Esophagus squamous epithelium (tissue), 5 donors: ENCODE data around the gene USP6. TPM values are rescaled to one million over a fixed set of nuclear protein-coding genes. Genes with fewer than 3 reads are reported as not detected.
"Not testable (repeated sequence)": the region's sequence is repeated elsewhere in the genome, so short reads cannot be mapped to it uniquely, and the experiment has no call there.

Experiments
- DNase-seq: peaks from one replicate; lab custom pipeline; 2025; lab: John Stamatoyannopoulos, UW
- H3K27ac ChIP-seq, 4 donors: fragments of 200-600 bp; sonication (generic); one replicate each; pipeline ENCODE4 v1.5.1; 2016 to 2019; ENCODE audit warnings: mild to moderate bottlenecking in 1 of 4
- H3K27me3 ChIP-seq, 4 donors: fragments of 200-600 bp; sonication (generic); 1 replicate in 3 of 4; 2 replicates in 1 of 4; pipeline versions ENCODE4 v1.5.1 to v1.6.0; 2017 to 2021; ENCODE audit warnings: antibody characterized with exemption in 1 of 4
- H3K36me3 ChIP-seq, 3 donors: fragments of 200-600 bp; sonication (generic); one replicate each; pipeline ENCODE4 v1.5.1; 2016 to 2019
- H3K4me1 ChIP-seq, 3 donors: fragments of 200-600 bp; sonication (generic); one replicate each; pipeline ENCODE4 v1.5.1; 2017 to 2019
- H3K4me3 ChIP-seq, 4 donors: fragments of 200-600 bp; sonication (generic); 1 replicate in 3 of 4; 2 replicates in 1 of 4; pipeline ENCODE4 v1.5.1; 2016 to 2019; ENCODE audit warnings: mild to moderate bottlenecking in 2 of 4, moderate library complexity in 1 of 4
- H3K9me3 ChIP-seq, 3 donors: fragments of 200-600 bp; sonication (generic); one replicate each; pipeline ENCODE4 v1.5.1; 2016 to 2019
- CTCF ChIP-seq, 6 experiments: fragments of 450-650 bp in 4 of 6; fragments of 200-600 bp in 2 of 6; sonication (generic) in 2 of 6; IDR thresholded peaks; one replicate each; pipeline ENCODE4 v1.5.1; 2016 to 2019; ENCODE audit warnings: antibody characterized with exemption in 6 of 6, mild to moderate bottlenecking in 4 of 6, moderate library complexity in 4 of 6
- POLR2A ChIP-seq, 4 donors: fragments of 450-650 bp; IDR thresholded peaks; one replicate each; pipeline ENCODE4 v1.6.1; 2017; ENCODE audit warnings: antibody characterized with exemption in 4 of 4, mild to moderate bottlenecking in 4 of 4, moderate library complexity in 3 of 4
- WGBS, 2 donors: methylation state at CpG; one replicate each; pipeline ENCODE4 v1.1.5; 2018; 5-methylcytosine and 5-hydroxymethylcytosine counted together
- intact Hi-C: fragments of 100-400 bp; cut with DNase I; formaldehyde crosslinking; loops from one replicate; pipeline ENCODE4 v1.15.0; 2022
- total RNA-seq, 4 donors: library from RNA; depleted of rRNA; stranded (reverse); fragments of >200 nt; gene quantifications; one replicate each; pipeline ENCODE4 v1.1.0, GENCODE V29; 2016
- donor health status: DM: yes; HTN: yes; CAD: no.

USP6 gene
- total RNA-seq, 4 donors from 2014 or later: under 0.01 to 0.09 TPM; not detected in 2

- Histone ChIP-seq H3K4me3 (no peak overlapping the region), H3K4me1 (no peaks in the 10 kb centered on the region), H3K27me3 (no peaks in the 10 kb centered on the region), H3K9me3 (no peaks in the 10 kb centered on the region), H3K27ac (no peak overlapping the region), H3K36me3 (no peaks in the 10 kb centered on the region)
- intact Hi-C loops: no loop called here
- WGBS, 2 donors: 90 to 100% methylated on average over 3 to 7 of the region's 24 CpGs
- DNase-seq: no peak
- no peak for TF ChIP-seq CTCF (IDR thresholded peaks at IDR 0.05)
- no peak for TF ChIP-seq POLR2A (IDR thresholded peaks at IDR 0.05)
Measured at GRCh38 chr17:5138616-5139457, 23.0 kb downstream of the USP6 start.

GRCh38 chr17:5139458-5139732 is 23.6 kb downstream of the USP6 start:
- WGBS, 2 donors: 80% methylated on average over 2 of the region's 5 CpGs; no CpG with 5 or more reads in 1 of the 2 donors

GRCh38 chr17:5142877-5143276 is 27.0 kb downstream of the USP6 start:
- H3K27ac ChIP-seq, H3K36me3 ChIP-seq, H3K9me3 ChIP-seq, H3K27me3 ChIP-seq, DNase-seq, intact Hi-C loops, H3K4me1 ChIP-seq, H3K4me3 ChIP-seq: not testable (repeated sequence)
- WGBS, 2 donors: 100% methylated on average over 2 of the region's 18 CpGs; no CpG with 5 or more reads in 1 of the 2 donors

More at GRCh38 chr17:5139458-5139732, 23.6 kb downstream of the USP6 start:
- H3K4me1 ChIP-seq: no peaks in the 10 kb centered on the region
- H3K27me3 ChIP-seq: no peaks in the 10 kb centered on the region
- no peak overlapping the region for H3K27ac ChIP-seq
- H3K4me3 ChIP-seq: no peak overlapping the region
- no peaks in the 10 kb centered on the region for H3K9me3 ChIP-seq
- H3K36me3 ChIP-seq: no peaks in the 10 kb centered on the region
- no peak for TF ChIP-seq CTCF (IDR thresholded peaks at IDR 0.05)
- no peak for TF ChIP-seq POLR2A (IDR thresholded peaks at IDR 0.05)
- DNase-seq: no peak
- intact Hi-C loops: no loop called here

GRCh38 chr17:5146122-5146521 is 30.3 kb downstream of the USP6 start:
- 26 to 50% methylated on average over 1 of the region's 1 CpG for WGBS, 2 donors
- H3K36me3 ChIP-seq, H3K27ac ChIP-seq, DNase-seq, intact Hi-C loops, H3K4me1 ChIP-seq, H3K4me3 ChIP-seq, H3K9me3 ChIP-seq: not testable (repeated sequence)
- peaks cover 0 to 26% (median 0%) of the 10 kb centered on the region in 4 donors for H3K27me3 ChIP-seq

- intact Hi-C loops, H3K9me3 ChIP-seq, DNase-seq, H3K27ac ChIP-seq, H3K4me1 ChIP-seq, H3K36me3 ChIP-seq, H3K4me3 ChIP-seq: not testable (repeated sequence)
- peaks cover 0 to 13% (median 0%) of the 10 kb centered on the region in 4 donors for H3K27me3 ChIP-seq
- 56 to 88% methylated on average over 1 of the region's 1 CpG for WGBS, 2 donors
Measured at GRCh38 chr17:5160702-5161101, 44.9 kb downstream of the USP6 start.

GRCh38 chr17:5161793-5162192 is 46.0 kb downstream of the USP6 start:
- DNase-seq, intact Hi-C loops, H3K9me3 ChIP-seq, H3K27ac ChIP-seq, H3K4me3 ChIP-seq, H3K4me1 ChIP-seq, H3K36me3 ChIP-seq: not testable (repeated sequence)
- peaks cover 0 to 13% (median 0%) of the 10 kb centered on the region in 4 donors for H3K27me3 ChIP-seq
- 68 to 88% methylated on average over 3 of the region's 3 CpGs for WGBS, 2 donors

GRCh38 chr17:5164436-5164835 is 48.6 kb downstream of the USP6 start:
- H3K27ac ChIP-seq: no peak overlapping the region
- no peak overlapping the region for H3K4me3 ChIP-seq
- TF ChIP-seq POLR2A (IDR thresholded peaks at IDR 0.05): no peak
- no peak for TF ChIP-seq CTCF (IDR thresholded peaks at IDR 0.05)
- DNase-seq: no peak
- no peaks in the 10 kb centered on the region for H3K36me3 ChIP-seq
- 61 to 74% methylated on average over 6 of the region's 6 CpGs for WGBS, 2 donors
- no peaks in the 10 kb centered on the region for H3K4me1 ChIP-seq
- H3K9me3 ChIP-seq: no peaks in the 10 kb centered on the region
- intact Hi-C loops: no loop called here
- H3K27me3 ChIP-seq: peaks cover 0 to 7% (median 0%) of the 10 kb centered on the region in 4 donors

GRCh38 chr17:5165791-5166564 is 50.1 kb downstream of the USP6 start:
- H3K27me3 ChIP-seq, intact Hi-C loops, H3K27ac ChIP-seq, H3K9me3 ChIP-seq, DNase-seq, H3K4me1 ChIP-seq, H3K4me3 ChIP-seq, H3K36me3 ChIP-seq: not testable (repeated sequence)
- WGBS, 2 donors: 49 to 61% methylated on average over 6 of the region's 7 CpGs

GRCh38 chr17:5175027-5175426 is 59.2 kb downstream of the USP6 start:
- H3K27me3 ChIP-seq, H3K4me3 ChIP-seq, DNase-seq, H3K27ac ChIP-seq, intact Hi-C loops, H3K4me1 ChIP-seq: not testable (repeated sequence)
- H3K9me3 ChIP-seq: peaks cover 0 to 84% (median 42%) of the 10 kb centered on the region in 3 donors
- H3K36me3 ChIP-seq: peaks cover 0 to 34% (median 0%) of the 10 kb centered on the region in 3 donors
- WGBS, 2 donors: 94 to 100% methylated on average over 5 to 7 of the region's 7 CpGs
